ENCODE measurements around the gene INTS3. TPM values are rescaled to one million over a fixed set of nuclear protein-coding genes. Genes with fewer than 3 reads are reported as not detected.
"Not testable (repeated sequence)": the region's sequence is repeated elsewhere in the genome, so short reads cannot be mapped to it uniquely, and the experiment has no call there.

INTS3 gene
- total and polyA plus RNA-seq, 2 of the 8 experiments (the other 6 are each of a cell fraction or from before 2014, with no cell fraction given): 66.8 to 93.2 TPM

DNA sequence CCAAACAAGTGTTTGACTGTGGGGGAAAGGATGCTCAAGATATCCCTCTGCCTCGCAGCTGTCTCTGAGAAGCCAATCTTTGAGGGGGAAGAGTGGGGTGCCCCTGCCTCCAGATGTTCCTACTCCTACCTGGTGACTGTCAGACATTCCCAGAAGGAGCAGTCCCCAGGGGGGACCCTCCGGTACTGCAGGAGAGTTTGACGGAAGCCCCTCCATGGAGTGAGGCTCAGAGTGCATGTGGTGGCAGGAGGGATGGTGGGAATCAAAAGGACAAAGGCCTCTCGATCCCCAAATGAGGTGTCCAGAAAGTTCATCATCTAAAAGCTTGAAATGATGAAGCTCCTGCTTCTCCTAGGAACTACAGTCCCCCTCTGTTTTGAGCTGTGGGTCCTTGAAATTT lies 52.7 kb downstream of the INTS3 start (continued):
- no peak for TF ChIP-seq KDM1A (IDR thresholded peaks at IDR 0.05; ENCODE audit: borderline replicate concordance, low read length)
- TF ChIP-seq BRCA1 (IDR thresholded peaks at IDR 0.05; ENCODE audit: low read depth, low read length): no peak
- no peak for TF ChIP-seq TEAD4 (IDR thresholded peaks at IDR 0.05; ENCODE audit: low read depth, low read length)
- TF ChIP-seq JUND (IDR thresholded peaks at IDR 0.05; ENCODE audit: low read length): no peak
- no peak for TF ChIP-seq TAF1 (IDR thresholded peaks at IDR 0.05; ENCODE audit: low read depth, low read length)

DNA sequence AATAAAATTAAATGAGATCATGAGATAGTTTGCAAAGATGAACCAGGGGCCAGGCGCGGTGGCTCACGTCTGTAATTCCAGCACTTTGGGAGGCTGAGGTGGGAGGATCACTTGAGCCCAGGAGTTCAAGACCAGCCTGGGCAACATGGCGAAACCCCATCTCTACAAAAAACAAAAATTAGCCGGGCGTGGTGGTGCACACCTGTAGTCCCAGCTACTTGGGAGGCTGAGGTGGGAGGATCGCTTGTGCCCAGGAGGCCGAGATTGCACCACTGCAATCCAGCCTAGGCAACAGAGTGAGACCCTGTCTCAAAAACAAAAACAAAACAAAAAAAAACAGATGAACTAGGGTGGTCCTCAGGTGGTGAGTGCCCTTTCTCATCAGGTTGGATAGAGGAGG lies 54.8 kb downstream of the INTS3 start:
- FAIRE-seq; H3K79me1 ChIP-seq (ENCODE audit: low read depth, low read length); H4K5ac ChIP-seq (ENCODE audit: insufficient read length, low read depth, low read length); H3K27me3 ChIP-seq (replicated peaks in 1 of 4; ENCODE audit: control insufficient read depth in 3 of 4, extremely low read depth in 1 of 4, insufficient read depth in 3 of 4, low read length in 3 of 4); H3K79me2 ChIP-seq (ENCODE audit: control insufficient read depth in 1 of 2, insufficient read depth in 2 of 2, low read length in 2 of 2); H3K9me3 ChIP-seq (ENCODE audit: insufficient read depth in 2 of 2, low read depth in 1 of 2, low read length in 1 of 2); H4K8ac ChIP-seq (ENCODE audit: extremely low read depth, insufficient read depth, low read length); H2BK20ac ChIP-seq (ENCODE audit: low read length); H3K14ac ChIP-seq (ENCODE audit: insufficient read length); H2BK12ac ChIP-seq (ENCODE audit: low read depth, low read length); H2BK120ac ChIP-seq (replicated peaks; ENCODE audit: low read depth, low read length); H3K4ac ChIP-seq (replicated peaks; ENCODE audit: insufficient read length, low read depth, low read length); H3K27ac ChIP-seq (ENCODE audit: low read depth, low read length); H2AFZ ChIP-seq (ENCODE audit: low read length); DNase-seq (ENCODE audit: low read depth in 1 of 2, low spot score in 2 of 2); H3K4me1 ChIP-seq (replicated peaks in 1 of 4; ENCODE audit: control insufficient read depth in 3 of 4, insufficient read depth in 4 of 4, low read length in 3 of 4); H4K20me1 ChIP-seq (replicated peaks in 1 of 2; ENCODE audit: control insufficient read depth in 1 of 2, insufficient read depth in 2 of 2, low read length in 2 of 2); H3K23me2 ChIP-seq (ENCODE audit: low read depth, low read length); H3K36me3 ChIP-seq (ENCODE audit: control insufficient read depth in 2 of 4, insufficient read depth in 4 of 4, low read length in 3 of 4); H3K23ac ChIP-seq (ENCODE audit: insufficient read length); H3K56ac ChIP-seq (replicated peaks; ENCODE audit: insufficient read length, low read depth, low read length): not testable (repeated sequence)
- Histone ChIP-seq H3K9ac (replicated peaks in 1 of 4; ENCODE audit: extremely low read depth in 1 of 4, low read depth in 3 of 4, low read length in 3 of 4) (peak overlapping the region in 1 of 4 experiments; percentile 63; a peak in 2 of 7 replicates), H2BK5ac (ENCODE audit: low read depth, low read length) (0 out of 2 replicates have a peak overlapping the region, but pooled peaks have one; percentile 77), H4K91ac (replicated peaks; ENCODE audit: insufficient read length, low read length) (peak overlapping the region; percentile 73), H2BK15ac (ENCODE audit: low read length) (0 out of 2 replicates have a peak overlapping the region, but pooled peaks have one; percentile 46), H3K18ac (ENCODE audit: extremely low read depth, low read length) (0 out of 2 replicates have a peak overlapping the region, but pooled peaks have one; percentile 7), H3K4me3 (ENCODE audit: extremely low read depth in 1 of 4, insufficient read depth in 2 of 4, low read depth in 3 of 4, low read length in 4 of 4) (peak overlapping the region in 1 of 4 experiments; percentile 70; a peak in 5 of 8 replicates), H2AK5ac (ENCODE audit: low read depth, low read length) (0 out of 2 replicates have a peak overlapping the region, but pooled peaks have one; percentile 82), H3K4me2 (ENCODE audit: insufficient read depth in 1 of 2, low read depth in 2 of 2, low read length in 2 of 2) (peak overlapping the region; percentile 73 to 78; a peak in 2 of 4 replicates)
- WGBS, 2 experiments (ENCODE audit: extremely low coverage in 1 of 2, insufficient coverage in 1 of 2, insufficient read length in 1 of 2, insufficient replicate concordance in 2 of 2, low coverage in 1 of 2, low lambda C conversion rate in 2 of 2, missing lambda C conversion rate in 1 of 2): 99% methylated on average over 6 of the region's 8 CpGs; no CpG with 5 or more reads in 1 of the 2 experiments
- CTCF ChIA-PET (ENCODE audit: partially characterized antibody): interaction anchor here (0.7 to 1.5 kb wide), 3 partner anchors 9 to 164 kb away, joined by 3 read pairs; partner anchors contain the start of gene DENND4B
- POLR2A ChIA-PET (ENCODE audit: partially characterized antibody): interaction anchor here (0.7 to 3.9 kb wide), 8 partner anchors 8 to 208 kb away, joined by 3 to 14 read pairs (median 7); partner anchors contain the start of genes ILF2 and RPS27

Measured in H1 (cell line).